Retina (tissue), 1 donor: Measurements from ENCODE around the gene ELF4.

Experiments
- DNase-seq: peaks from one replicate; pipeline ENCODE4 v3.0.0-alpha.2; 2016

The ELF4 gene

DNA sequence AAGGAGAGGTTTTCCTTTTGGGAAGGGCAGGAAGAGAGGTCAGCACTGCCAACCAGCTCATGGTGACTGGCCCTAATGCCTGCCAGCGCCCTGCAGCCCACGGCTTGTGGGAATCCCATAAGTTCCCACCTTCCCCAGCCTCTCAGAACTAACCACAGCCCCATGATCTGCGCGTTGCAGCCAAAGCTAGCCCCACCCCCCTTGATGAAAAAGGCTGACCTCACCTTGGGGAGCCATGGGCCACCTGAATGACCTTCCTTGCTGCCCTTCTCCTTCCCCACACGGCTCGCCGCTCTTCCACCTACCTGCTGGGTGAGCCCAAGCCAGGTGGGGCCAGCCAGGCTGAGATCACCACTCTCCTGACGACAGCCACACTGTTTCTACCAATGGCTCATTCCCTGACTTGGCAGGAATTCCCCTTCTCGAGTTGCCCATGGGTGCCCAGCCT is 3.9 kb upstream of the ELF4 start:
- DNase-seq, result no peak

- DNase-seq, result no peak
These were observed 1.2 kb upstream of the ELF4 start for GRCh38 chrX:130111220-130112154.

DNA sequence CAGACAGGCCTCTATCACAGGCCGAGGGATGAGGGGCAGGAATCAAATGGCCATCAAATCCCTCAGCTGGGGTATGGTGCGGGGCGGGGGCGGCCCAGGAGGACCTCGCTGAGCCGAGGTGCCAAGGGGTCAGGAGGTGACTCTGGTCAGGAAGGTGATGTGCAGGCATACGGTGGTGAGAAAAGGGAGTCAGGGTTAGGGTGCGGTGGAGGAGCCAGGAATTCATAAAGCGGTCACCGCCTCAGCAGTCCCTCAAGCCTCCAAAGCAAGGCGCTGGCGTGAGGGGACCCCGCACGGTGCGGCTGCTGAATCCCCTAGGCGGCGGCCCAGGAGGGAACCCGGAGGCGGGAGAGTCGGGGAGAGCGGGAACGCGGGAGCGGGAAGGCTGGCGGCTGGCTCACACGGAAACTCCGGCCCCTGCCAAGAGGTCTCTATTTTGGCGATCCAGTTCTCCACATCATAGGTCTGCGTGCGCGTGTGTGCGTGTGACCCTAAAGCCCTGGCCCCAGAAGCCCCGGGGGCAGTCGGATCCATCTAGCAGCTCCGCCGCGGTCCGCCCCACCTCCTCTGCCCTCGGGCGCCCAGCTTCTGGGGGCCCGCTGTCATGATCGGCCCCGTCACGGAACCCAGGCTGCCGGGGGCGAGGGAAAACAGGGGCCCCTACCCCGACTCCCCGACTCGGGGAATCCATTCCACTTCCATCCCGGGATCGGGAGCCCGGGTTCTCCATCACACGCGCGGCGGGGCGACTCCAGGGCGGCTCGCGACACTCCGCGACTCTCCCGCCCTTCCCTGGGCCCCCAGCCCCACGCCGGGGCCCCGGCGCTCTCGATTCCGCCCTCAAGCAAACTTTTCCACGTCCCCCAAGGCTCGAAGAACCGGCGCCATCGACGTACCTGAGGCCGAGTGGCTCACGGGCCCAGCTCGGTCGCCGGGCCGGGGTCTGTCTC is 593 bp downstream of the ELF4 start:
- peak; percentile 58 for DNase-seq

- no peak for DNase-seq
These were observed 1.5 kb downstream of the ELF4 start for GRCh38 chrX:130108647-130109428.

GRCh38 chrX:130106071-130106470 is 4.2 kb downstream of the ELF4 start:
- no peak for DNase-seq

GRCh38 chrX:130105244-130105643 is 5.1 kb downstream of the ELF4 start:
- DNase-seq, result no peak

DNA sequence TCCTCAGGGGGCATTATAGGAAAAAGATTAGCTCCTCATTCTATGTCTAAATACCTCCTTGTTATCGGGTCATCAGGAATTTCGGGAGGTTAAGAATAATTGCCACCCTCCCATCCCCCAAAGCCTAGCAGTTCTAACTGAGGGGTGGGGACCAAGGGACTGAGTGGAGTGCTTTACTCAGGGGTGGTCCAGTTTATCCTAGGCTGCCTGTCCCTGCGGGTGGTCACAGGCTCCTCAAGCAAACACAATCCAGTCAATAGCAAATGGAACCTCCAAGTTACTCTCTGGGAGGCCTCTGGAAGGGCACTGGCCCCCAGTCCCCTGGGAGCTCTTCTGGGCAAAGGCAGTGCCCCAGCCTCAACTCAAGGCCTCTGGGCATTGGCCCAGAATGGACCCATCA is 6.7 kb downstream of the ELF4 start:
- DNase-seq, result no peak

GRCh38 chrX:130100180-130100579 is 10.1 kb downstream of the ELF4 start:
- no peak for DNase-seq

DNA sequence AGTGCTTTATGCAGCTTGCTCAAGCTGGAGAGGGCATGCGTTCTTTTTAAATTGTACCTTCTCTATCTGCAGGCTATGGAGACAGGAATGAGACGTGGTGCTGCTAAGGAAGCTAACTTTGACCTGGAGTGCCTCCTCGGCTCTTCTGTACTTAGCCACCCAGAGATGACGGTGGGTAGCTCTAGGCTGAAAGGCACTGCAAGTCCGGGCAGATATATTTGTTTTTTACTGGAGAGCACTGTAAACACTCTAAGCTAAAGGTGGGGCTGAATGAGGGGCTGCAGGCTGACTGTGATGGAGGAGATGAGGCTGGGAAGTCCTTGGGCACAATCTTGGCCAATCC is 12.1 kb downstream of the ELF4 start:
- no peak for DNase-seq

GRCh38 chrX:130097507-130098209 is 12.6 kb downstream of the ELF4 start:
- DNase-seq, result no peak

- DNase-seq, result no peak
These were observed 14.9 kb downstream of the ELF4 start for GRCh38 chrX:130095249-130096030.

GRCh38 chrX:130094696-130095095 is 15.6 kb downstream of the ELF4 start:
- no peak for DNase-seq

GRCh38 chrX:130093271-130093670 is 17.0 kb downstream of the ELF4 start:
- no peak for DNase-seq

DNA sequence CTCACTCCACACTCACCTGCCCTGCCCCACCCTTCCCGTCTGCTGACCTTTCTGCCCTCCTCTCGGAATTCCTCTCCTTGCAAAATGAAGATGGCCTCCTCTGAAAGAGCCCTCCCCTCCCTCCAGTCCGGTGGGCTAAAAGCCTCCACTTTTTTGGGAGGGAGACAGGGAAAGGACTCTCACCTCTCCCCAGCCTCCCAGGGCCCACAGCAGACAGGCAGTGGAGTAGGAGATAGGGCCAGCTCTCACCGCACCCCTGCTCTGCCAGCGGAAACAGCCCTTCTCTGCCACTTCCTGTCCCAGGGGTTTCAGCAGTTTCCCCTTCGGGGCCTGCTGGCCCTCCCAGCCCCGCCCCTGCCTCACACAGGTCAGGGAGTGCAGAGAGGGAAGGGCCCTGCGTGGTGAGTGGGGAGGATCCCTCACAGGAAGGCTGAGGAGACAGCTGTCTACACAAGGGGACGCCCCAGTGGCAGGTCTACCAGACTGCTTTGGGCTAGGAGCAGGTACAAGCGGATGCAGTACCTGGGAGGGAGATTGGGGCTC is 18.2 kb downstream of the ELF4 start:
- no peak for DNase-seq

DNA sequence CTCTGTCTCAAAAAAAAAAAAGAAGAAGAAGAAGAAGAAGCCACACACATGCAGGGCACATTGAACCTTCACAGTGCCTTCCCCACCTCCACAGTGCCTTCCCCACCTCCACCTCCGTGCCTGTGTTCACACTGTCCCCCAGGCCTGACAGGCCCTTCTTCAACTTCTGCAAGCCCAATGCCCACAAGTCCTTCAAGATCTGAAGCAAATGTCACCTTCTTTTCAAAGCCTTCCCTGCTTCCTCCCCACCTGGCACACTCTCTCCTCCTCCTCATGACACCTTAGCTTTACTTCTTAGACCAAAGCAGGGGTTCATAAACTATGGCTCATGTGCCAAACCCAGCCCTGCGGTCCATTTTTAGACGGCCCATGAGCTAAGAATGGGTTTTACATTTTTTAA is 19.9 kb downstream of the ELF4 start:
- no peak for DNase-seq

DNA sequence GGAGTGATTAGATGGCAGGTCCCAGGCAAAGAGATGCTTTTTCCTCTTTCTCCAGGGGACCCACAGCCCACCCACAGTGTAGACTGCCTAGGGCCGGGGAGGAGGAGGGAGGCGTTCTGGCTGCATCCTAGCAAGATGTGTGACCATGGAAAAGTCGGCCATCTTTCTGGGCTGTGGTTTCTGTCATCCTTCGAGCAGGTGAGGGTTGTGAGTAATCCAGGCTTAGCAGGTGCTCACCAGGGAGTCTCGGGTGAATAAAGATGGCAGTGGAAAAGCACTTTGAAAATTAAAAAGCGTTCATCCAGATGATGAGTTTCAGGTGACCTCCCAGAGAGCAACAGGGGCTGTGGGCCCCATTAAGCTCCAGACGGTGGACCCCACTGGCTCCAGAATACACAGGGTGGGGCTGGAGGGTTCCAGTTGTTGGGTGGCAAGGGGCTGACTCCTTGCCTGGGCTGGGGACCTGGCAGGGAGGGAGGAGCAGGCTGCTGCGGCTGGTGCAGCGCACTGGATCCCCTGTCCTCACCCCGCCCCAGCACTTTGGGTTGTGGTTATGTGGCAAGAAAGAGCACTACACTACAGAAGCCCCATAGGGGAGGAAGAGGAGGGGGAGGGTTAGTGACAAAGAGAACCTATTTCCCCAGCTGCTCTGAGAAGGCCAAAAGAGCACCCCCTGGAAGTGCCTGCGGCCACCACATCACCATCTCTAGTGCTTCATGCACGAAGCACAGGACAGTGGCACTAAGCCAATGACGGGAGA is 23.7 kb downstream of the ELF4 start:
- no peak for DNase-seq

GRCh38 chrX:130085551-130086446 is 24.5 kb downstream of the ELF4 start:
- DNase-seq, result no peak

DNA sequence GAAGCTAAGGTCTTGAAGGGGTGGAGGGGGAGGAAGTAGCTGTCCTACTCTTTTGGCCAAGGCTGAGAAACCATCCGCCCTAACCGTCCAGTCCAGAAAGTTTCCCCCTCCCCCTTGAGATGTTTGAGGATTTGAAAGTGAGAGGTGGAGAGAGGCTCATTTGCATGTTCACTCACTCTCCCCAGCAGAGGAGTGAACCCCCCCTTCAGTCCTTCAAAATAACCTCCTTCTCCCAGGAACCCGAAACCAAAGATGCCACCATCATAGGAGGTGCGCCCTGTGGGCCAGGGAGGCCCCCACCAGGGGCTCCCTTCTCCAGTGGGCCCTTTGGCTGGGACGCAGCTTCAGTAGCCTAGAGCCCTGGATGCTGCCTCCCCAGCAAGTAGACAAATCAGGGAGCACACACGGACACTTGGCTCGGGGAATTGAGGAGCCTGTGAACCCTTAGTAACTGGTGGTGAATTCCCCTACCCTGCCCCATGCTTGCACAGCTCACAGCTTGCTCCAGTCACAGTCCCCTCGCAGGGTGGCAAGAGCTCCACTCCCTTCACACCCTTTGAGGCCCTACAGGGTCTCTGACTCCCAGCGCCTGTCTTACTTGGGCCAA is 25.6 kb downstream of the ELF4 start:
- no peak for DNase-seq
